ENCODE data around the gene SCFD2.

SCFD2 gene

GRCh38 chr4:52883707-52884669 lies 481.9 kb downstream of the SCFD2 start:
- no peaks in the 10 kb centered on the region for H3K4me1 ChIP-seq (ENCODE audit: control insufficient read depth in 1 of 2, insufficient read depth in 2 of 2, low read length in 2 of 2)
- no peak overlapping the region for H3K9ac ChIP-seq (ENCODE audit: low read depth in 1 of 2, low read length in 2 of 2)
- H3K36me3 ChIP-seq (ENCODE audit: control insufficient read depth in 1 of 2, insufficient read depth in 2 of 2, low read length in 2 of 2): no peaks in the 10 kb centered on the region
- H3K4me3 ChIP-seq (ENCODE audit: low read depth in 1 of 2, low read length in 2 of 2): no peak overlapping the region
- H3K27me3 ChIP-seq (ENCODE audit: control insufficient read depth in 1 of 2, insufficient read depth in 2 of 2, low read length in 2 of 2): no peaks in the 10 kb centered on the region
- H3K9me3 ChIP-seq (ENCODE audit: control insufficient read depth in 1 of 2, low read length in 2 of 2): no peaks in the 10 kb centered on the region
- no peak overlapping the region for H3K27ac ChIP-seq (ENCODE audit: low read depth, low read length)

- Histone ChIP-seq H3K27ac (ENCODE audit: low read depth, low read length) (no peak overlapping the region), H3K9me3 (ENCODE audit: control insufficient read depth in 1 of 2, low read length in 2 of 2) (no peaks in the 10 kb centered on the region), H3K4me1 (ENCODE audit: control insufficient read depth in 1 of 2, insufficient read depth in 2 of 2, low read length in 2 of 2) (no peaks in the 10 kb centered on the region), H3K4me3 (ENCODE audit: low read depth in 1 of 2, low read length in 2 of 2) (no peak overlapping the region), H3K9ac (ENCODE audit: low read depth in 1 of 2, low read length in 2 of 2) (no peak overlapping the region), H3K36me3 (ENCODE audit: control insufficient read depth in 1 of 2, insufficient read depth in 2 of 2, low read length in 2 of 2) (no peaks in the 10 kb centered on the region), H3K27me3 (ENCODE audit: control insufficient read depth in 1 of 2, insufficient read depth in 2 of 2, low read length in 2 of 2) (no peaks in the 10 kb centered on the region)
Observed at GRCh38 chr4:52883183-52883621, 482.7 kb downstream of the SCFD2 start.

GRCh38 chr4:52880994-52881393 lies 484.9 kb downstream of the SCFD2 start:
- no peaks in the 10 kb centered on the region for H3K27me3 ChIP-seq (ENCODE audit: control insufficient read depth in 1 of 2, insufficient read depth in 2 of 2, low read length in 2 of 2)
- no peaks in the 10 kb centered on the region for H3K9me3 ChIP-seq (ENCODE audit: control insufficient read depth in 1 of 2, low read length in 2 of 2)
- H3K9ac ChIP-seq (ENCODE audit: low read depth in 1 of 2, low read length in 2 of 2): no peak overlapping the region
- H3K4me3 ChIP-seq (ENCODE audit: low read depth in 1 of 2, low read length in 2 of 2): no peak overlapping the region
- H3K36me3 ChIP-seq (ENCODE audit: control insufficient read depth in 1 of 2, insufficient read depth in 2 of 2, low read length in 2 of 2): no peaks in the 10 kb centered on the region
- no peaks in the 10 kb centered on the region for H3K4me1 ChIP-seq (ENCODE audit: control insufficient read depth in 1 of 2, insufficient read depth in 2 of 2, low read length in 2 of 2)
- no peak overlapping the region for H3K27ac ChIP-seq (ENCODE audit: low read depth, low read length)

GRCh38 chr4:52879471-52879870 lies 486.4 kb downstream of the SCFD2 start:
- Histone ChIP-seq H3K36me3 (ENCODE audit: control insufficient read depth in 1 of 2, insufficient read depth in 2 of 2, low read length in 2 of 2) (no peaks in the 10 kb centered on the region), H3K9me3 (ENCODE audit: control insufficient read depth in 1 of 2, low read length in 2 of 2) (no peaks in the 10 kb centered on the region), H3K27ac (ENCODE audit: low read depth, low read length) (no peak overlapping the region), H3K9ac (ENCODE audit: low read depth in 1 of 2, low read length in 2 of 2) (no peak overlapping the region), H3K27me3 (ENCODE audit: control insufficient read depth in 1 of 2, insufficient read depth in 2 of 2, low read length in 2 of 2) (no peaks in the 10 kb centered on the region), H3K4me1 (ENCODE audit: control insufficient read depth in 1 of 2, insufficient read depth in 2 of 2, low read length in 2 of 2) (no peaks in the 10 kb centered on the region), H3K4me3 (ENCODE audit: low read depth in 1 of 2, low read length in 2 of 2) (no peak overlapping the region)

GRCh38 chr4:52877694-52878093 lies 488.2 kb downstream of the SCFD2 start:
- Histone ChIP-seq H3K9ac (ENCODE audit: low read depth in 1 of 2, low read length in 2 of 2) (no peak overlapping the region), H3K4me3 (ENCODE audit: low read depth in 1 of 2, low read length in 2 of 2) (no peak overlapping the region), H3K4me1 (ENCODE audit: control insufficient read depth in 1 of 2, insufficient read depth in 2 of 2, low read length in 2 of 2) (no peaks in the 10 kb centered on the region), H3K27ac (ENCODE audit: low read depth, low read length) (no peak overlapping the region), H3K36me3 (ENCODE audit: control insufficient read depth in 1 of 2, insufficient read depth in 2 of 2, low read length in 2 of 2) (no peaks in the 10 kb centered on the region), H3K27me3 (ENCODE audit: control insufficient read depth in 1 of 2, insufficient read depth in 2 of 2, low read length in 2 of 2) (no peaks in the 10 kb centered on the region), H3K9me3 (ENCODE audit: control insufficient read depth in 1 of 2, low read length in 2 of 2) (no peaks in the 10 kb centered on the region)

- no peaks in the 10 kb centered on the region for H3K36me3 ChIP-seq (ENCODE audit: control insufficient read depth in 1 of 2, insufficient read depth in 2 of 2, low read length in 2 of 2)
Observed at GRCh38 chr4:52877036-52877435, 488.8 kb downstream of the SCFD2 start.

GRCh38 chr4:52876069-52876468 lies 489.8 kb downstream of the SCFD2 start:
- Histone ChIP-seq H3K27ac (ENCODE audit: low read depth, low read length) (no peak overlapping the region), H3K9me3 (ENCODE audit: control insufficient read depth in 1 of 2, low read length in 2 of 2) (no peaks in the 10 kb centered on the region), H3K36me3 (ENCODE audit: control insufficient read depth in 1 of 2, insufficient read depth in 2 of 2, low read length in 2 of 2) (no peaks in the 10 kb centered on the region), H3K4me3 (ENCODE audit: low read depth in 1 of 2, low read length in 2 of 2) (no peak overlapping the region), H3K9ac (ENCODE audit: low read depth in 1 of 2, low read length in 2 of 2) (no peak overlapping the region), H3K4me1 (ENCODE audit: control insufficient read depth in 1 of 2, insufficient read depth in 2 of 2, low read length in 2 of 2) (no peaks in the 10 kb centered on the region), H3K27me3 (ENCODE audit: control insufficient read depth in 1 of 2, insufficient read depth in 2 of 2, low read length in 2 of 2) (no peaks in the 10 kb centered on the region)

More at GRCh38 chr4:52877036-52877435, 488.8 kb downstream of the SCFD2 start:
- Histone ChIP-seq H3K4me3 (ENCODE audit: low read depth in 1 of 2, low read length in 2 of 2) (no peak overlapping the region), H3K27ac (ENCODE audit: low read depth, low read length) (no peak overlapping the region), H3K4me1 (ENCODE audit: control insufficient read depth in 1 of 2, insufficient read depth in 2 of 2, low read length in 2 of 2) (no peaks in the 10 kb centered on the region), H3K9me3 (ENCODE audit: control insufficient read depth in 1 of 2, low read length in 2 of 2) (no peaks in the 10 kb centered on the region), H3K27me3 (ENCODE audit: control insufficient read depth in 1 of 2, insufficient read depth in 2 of 2, low read length in 2 of 2) (no peaks in the 10 kb centered on the region), H3K9ac (ENCODE audit: low read depth in 1 of 2, low read length in 2 of 2) (no peak overlapping the region)

- H3K4me1 ChIP-seq (ENCODE audit: control insufficient read depth in 1 of 2, insufficient read depth in 2 of 2, low read length in 2 of 2): no peaks in the 10 kb centered on the region
- H3K9ac ChIP-seq (ENCODE audit: low read depth in 1 of 2, low read length in 2 of 2): no peak overlapping the region
- no peaks in the 10 kb centered on the region for H3K9me3 ChIP-seq (ENCODE audit: control insufficient read depth in 1 of 2, low read length in 2 of 2)
- no peak overlapping the region for H3K27ac ChIP-seq (ENCODE audit: low read depth, low read length)
- H3K27me3 ChIP-seq (ENCODE audit: control insufficient read depth in 1 of 2, insufficient read depth in 2 of 2, low read length in 2 of 2): no peaks in the 10 kb centered on the region
- no peaks in the 10 kb centered on the region for H3K36me3 ChIP-seq (ENCODE audit: control insufficient read depth in 1 of 2, insufficient read depth in 2 of 2, low read length in 2 of 2)
- no peak overlapping the region for H3K4me3 ChIP-seq (ENCODE audit: low read depth in 1 of 2, low read length in 2 of 2)
Observed at GRCh38 chr4:52874948-52875347, 490.9 kb downstream of the SCFD2 start.

GRCh38 chr4:52873861-52874343 lies 492.0 kb downstream of the SCFD2 start:
- Histone ChIP-seq H3K4me3 (ENCODE audit: low read depth in 1 of 2, low read length in 2 of 2) (no peak overlapping the region), H3K9me3 (ENCODE audit: control insufficient read depth in 1 of 2, low read length in 2 of 2) (no peaks in the 10 kb centered on the region), H3K4me1 (ENCODE audit: control insufficient read depth in 1 of 2, insufficient read depth in 2 of 2, low read length in 2 of 2) (no peaks in the 10 kb centered on the region), H3K27me3 (ENCODE audit: control insufficient read depth in 1 of 2, insufficient read depth in 2 of 2, low read length in 2 of 2) (no peaks in the 10 kb centered on the region), H3K9ac (ENCODE audit: low read depth in 1 of 2, low read length in 2 of 2) (no peak overlapping the region), H3K36me3 (ENCODE audit: control insufficient read depth in 1 of 2, insufficient read depth in 2 of 2, low read length in 2 of 2) (no peaks in the 10 kb centered on the region), H3K27ac (ENCODE audit: low read depth, low read length) (no peak overlapping the region)

GRCh38 chr4:52873191-52873590 lies 492.7 kb downstream of the SCFD2 start:
- no peaks in the 10 kb centered on the region for H3K4me1 ChIP-seq (ENCODE audit: control insufficient read depth in 1 of 2, insufficient read depth in 2 of 2, low read length in 2 of 2)
- H3K36me3 ChIP-seq (ENCODE audit: control insufficient read depth in 1 of 2, insufficient read depth in 2 of 2, low read length in 2 of 2): no peaks in the 10 kb centered on the region
- no peak overlapping the region for H3K4me3 ChIP-seq (ENCODE audit: low read depth in 1 of 2, low read length in 2 of 2)
- no peak overlapping the region for H3K9ac ChIP-seq (ENCODE audit: low read depth in 1 of 2, low read length in 2 of 2)
- no peaks in the 10 kb centered on the region for H3K27me3 ChIP-seq (ENCODE audit: control insufficient read depth in 1 of 2, insufficient read depth in 2 of 2, low read length in 2 of 2)
- H3K9me3 ChIP-seq (ENCODE audit: control insufficient read depth in 1 of 2, low read length in 2 of 2): no peaks in the 10 kb centered on the region
- H3K27ac ChIP-seq (ENCODE audit: low read depth, low read length): no peak overlapping the region

Data from duodenal mucosa (tissue), 2 donors.